Measurements from ENCODE around the gene DISP3.
A peak's percentile ranks its signal among the peaks of the same experiment; 100 is the strongest.

DISP3 gene

GRCh38 chr1:11473491-11474034 is 5.4 kb upstream of the DISP3 start:
- DNase-seq (ENCODE audit: low read depth) = peak; percentile 47
- TF ChIP-seq CTCF (IDR thresholded peaks at IDR 0.05; ENCODE audit: low read depth, low read length) (no peak), MAX (IDR thresholded peaks at IDR 0.05; ENCODE audit: low read depth, low read length) (no peak), POLR2A (IDR thresholded peaks at IDR 0.05; ENCODE audit: extremely low read depth, insufficient read length) (no peak), MYC (IDR thresholded peaks at IDR 0.05; ENCODE audit: low read depth, low read length) (no peak)
- H3K4me3 ChIP-seq (ENCODE audit: low read depth, low read length) = no peak overlapping the region

GRCh38 chr1:11474826-11475225 is 4.1 kb upstream of the DISP3 start:
- TF ChIP-seq CTCF (IDR thresholded peaks at IDR 0.05; ENCODE audit: low read depth, low read length) (no peak), MAX (IDR thresholded peaks at IDR 0.05; ENCODE audit: low read depth, low read length) (no peak), MYC (IDR thresholded peaks at IDR 0.05; ENCODE audit: low read depth, low read length) (no peak), POLR2A (IDR thresholded peaks at IDR 0.05; ENCODE audit: extremely low read depth, insufficient read length) (no peak)
- no peak overlapping the region for H3K4me3 ChIP-seq (ENCODE audit: low read depth, low read length)
- DNase-seq (ENCODE audit: low read depth) = no peak

GRCh38 chr1:11475748-11476147 is 3.2 kb upstream of the DISP3 start:
- no peak for DNase-seq (ENCODE audit: low read depth)
- TF ChIP-seq MAX (IDR thresholded peaks at IDR 0.05; ENCODE audit: low read depth, low read length) = no peak
- H3K4me3 ChIP-seq (ENCODE audit: low read depth, low read length) = no peak overlapping the region

GRCh38 chr1:11479375-11479979 is 522 bp downstream of the DISP3 start:
- TF ChIP-seq POLR2A (IDR thresholded peaks at IDR 0.05; ENCODE audit: extremely low read depth, insufficient read length) = no peak
- no peak for DNase-seq (ENCODE audit: low read depth)
- H3K4me3 ChIP-seq (ENCODE audit: low read depth, low read length) = no peak overlapping the region

- DNase-seq (ENCODE audit: low read depth) = no peak
- TF ChIP-seq MYC (IDR thresholded peaks at IDR 0.05; ENCODE audit: low read depth, low read length) (no peak), CTCF (IDR thresholded peaks at IDR 0.05; ENCODE audit: low read depth, low read length) (peak; percentile 10)
- H3K4me3 ChIP-seq (ENCODE audit: low read depth, low read length) = no peak overlapping the region
Observed at GRCh38 chr1:11481019-11481418, 2.1 kb downstream of the DISP3 start.

- TF ChIP-seq POLR2A (IDR thresholded peaks at IDR 0.05; ENCODE audit: extremely low read depth, insufficient read length) = no peak
- TF ChIP-seq CTCF (IDR thresholded peaks at IDR 0.05; ENCODE audit: low read depth, low read length) = no peak
- no peak for TF ChIP-seq MAX (IDR thresholded peaks at IDR 0.05; ENCODE audit: low read depth, low read length)
- no peak for TF ChIP-seq MYC (IDR thresholded peaks at IDR 0.05; ENCODE audit: low read depth, low read length)
- no peak overlapping the region for H3K4me3 ChIP-seq (ENCODE audit: low read depth, low read length)
- no peak for DNase-seq (ENCODE audit: low read depth)
Observed at GRCh38 chr1:11482198-11482597, 3.2 kb downstream of the DISP3 start.

Measured in NB4 (cell line).